ENCODE data around the gene COL23A1.

The COL23A1 gene

DNA sequence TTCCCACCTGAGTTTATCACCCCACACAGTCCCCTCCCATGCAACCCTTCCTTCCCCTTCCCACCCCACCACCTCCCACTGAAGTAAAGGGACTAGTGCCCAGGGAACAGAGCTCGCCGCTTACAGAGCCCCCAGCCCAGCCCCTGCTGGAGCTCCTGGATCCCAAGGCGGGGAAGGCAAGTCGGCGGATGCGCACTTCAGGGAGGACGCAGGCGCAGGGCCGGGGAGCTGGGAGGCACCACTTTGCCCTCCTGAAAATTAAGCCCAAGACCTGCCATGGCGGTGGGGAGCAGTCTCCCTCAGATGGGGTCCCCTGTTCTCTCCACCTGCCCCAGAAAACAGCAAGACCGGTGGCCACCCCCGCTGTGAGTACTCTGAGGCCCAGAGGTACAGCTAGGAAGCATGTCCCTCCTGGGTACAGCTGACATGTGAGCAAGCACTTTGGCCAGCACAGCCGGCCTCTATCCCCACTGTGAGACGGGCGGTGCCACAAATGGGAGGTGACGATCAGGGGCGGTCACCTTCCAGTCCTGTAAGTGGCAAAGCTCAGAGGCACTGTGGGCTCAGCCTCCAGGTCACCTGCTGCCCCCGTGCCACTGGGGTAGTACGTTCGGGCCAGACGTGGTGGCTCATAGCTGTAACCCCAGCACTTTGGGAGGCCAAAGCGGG lies 45.9 kb downstream of the COL23A1 start:
- Histone ChIP-seq H3K9ac (ENCODE audit: low read depth, low read length) (no peak overlapping the region), H3K4me1 (ENCODE audit: control insufficient read depth, insufficient read depth, low read length) (peaks cover 5% of the 10 kb centered on the region; the same call in 1 of the 2 replicates), H3K9me3 (ENCODE audit: control insufficient read depth, insufficient read depth, low read length) (no peaks in the 10 kb centered on the region), H3K27me3 (ENCODE audit: control insufficient read depth, insufficient read depth, low read length) (no peaks in the 10 kb centered on the region), H3K4me3 (ENCODE audit: low read depth, low read length) (no peak overlapping the region), H3K27ac (ENCODE audit: low read depth, low read length) (no peak overlapping the region), H3K36me3 (ENCODE audit: control insufficient read depth, insufficient read depth, low read length) (no peaks in the 10 kb centered on the region)

DNA sequence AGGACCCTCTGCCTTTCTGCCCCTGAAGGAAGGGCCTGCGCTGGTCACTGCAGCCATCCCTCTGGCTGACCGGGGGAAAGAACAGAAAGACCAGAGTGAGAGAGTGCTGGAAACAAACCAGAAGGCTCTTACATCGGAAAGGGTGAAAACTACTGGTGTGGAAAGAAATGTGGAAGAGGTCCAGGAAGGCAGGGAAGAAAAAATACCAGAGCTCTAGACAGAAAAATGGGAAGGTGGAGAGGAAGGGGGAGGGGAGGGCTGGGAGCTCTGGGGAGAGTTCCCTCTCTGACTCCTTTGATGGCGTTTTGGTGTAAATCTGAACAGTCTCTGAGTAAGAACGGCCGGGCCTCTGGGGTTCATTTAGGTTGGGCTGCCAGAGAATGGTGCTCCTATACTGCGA lies 47.7 kb downstream of the COL23A1 start:
- Histone ChIP-seq H3K9ac (ENCODE audit: low read depth, low read length) (no peak overlapping the region), H3K4me3 (ENCODE audit: low read depth, low read length) (no peak overlapping the region), H3K36me3 (ENCODE audit: control insufficient read depth, insufficient read depth, low read length) (no peaks in the 10 kb centered on the region), H3K27ac (ENCODE audit: low read depth, low read length) (no peak overlapping the region), H3K27me3 (ENCODE audit: control insufficient read depth, insufficient read depth, low read length) (no peaks in the 10 kb centered on the region), H3K9me3 (ENCODE audit: control insufficient read depth, insufficient read depth, low read length) (no peaks in the 10 kb centered on the region), H3K4me1 (ENCODE audit: control insufficient read depth, insufficient read depth, low read length) (peaks cover 8% of the 10 kb centered on the region; the same call in 1 of the 2 replicates)

DNA sequence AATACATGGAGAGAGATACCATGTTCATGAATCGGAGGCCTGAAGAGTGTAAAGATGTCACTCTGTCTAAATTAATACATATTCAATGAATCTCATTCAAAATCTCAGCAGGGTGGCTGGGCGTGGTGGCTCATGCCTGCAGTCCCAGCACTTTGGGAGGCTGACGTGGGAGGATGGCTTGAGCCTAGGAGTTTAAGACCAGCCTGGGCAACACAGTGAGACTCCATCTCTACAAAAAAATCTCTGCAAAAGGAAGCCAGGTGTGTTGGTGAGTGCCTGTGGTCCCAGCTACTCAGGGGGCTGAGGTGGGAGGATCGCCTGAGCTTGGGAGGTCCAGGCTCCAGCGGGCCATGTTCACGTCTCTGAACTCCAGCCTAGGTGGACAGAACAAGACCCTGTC lies 49.7 kb downstream of the COL23A1 start:
- Histone ChIP-seq H3K27me3 (ENCODE audit: control insufficient read depth, insufficient read depth, low read length) (no peaks in the 10 kb centered on the region), H3K9ac (ENCODE audit: low read depth, low read length) (no peak overlapping the region), H3K4me3 (ENCODE audit: low read depth, low read length) (no peak overlapping the region), H3K9me3 (ENCODE audit: control insufficient read depth, insufficient read depth, low read length) (no peaks in the 10 kb centered on the region), H3K36me3 (ENCODE audit: control insufficient read depth, insufficient read depth, low read length) (no peaks in the 10 kb centered on the region), H3K27ac (ENCODE audit: low read depth, low read length) (no peak overlapping the region), H3K4me1 (ENCODE audit: control insufficient read depth, insufficient read depth, low read length) (peaks cover 7% of the 10 kb centered on the region; the same call in 1 of the 2 replicates)

DNA sequence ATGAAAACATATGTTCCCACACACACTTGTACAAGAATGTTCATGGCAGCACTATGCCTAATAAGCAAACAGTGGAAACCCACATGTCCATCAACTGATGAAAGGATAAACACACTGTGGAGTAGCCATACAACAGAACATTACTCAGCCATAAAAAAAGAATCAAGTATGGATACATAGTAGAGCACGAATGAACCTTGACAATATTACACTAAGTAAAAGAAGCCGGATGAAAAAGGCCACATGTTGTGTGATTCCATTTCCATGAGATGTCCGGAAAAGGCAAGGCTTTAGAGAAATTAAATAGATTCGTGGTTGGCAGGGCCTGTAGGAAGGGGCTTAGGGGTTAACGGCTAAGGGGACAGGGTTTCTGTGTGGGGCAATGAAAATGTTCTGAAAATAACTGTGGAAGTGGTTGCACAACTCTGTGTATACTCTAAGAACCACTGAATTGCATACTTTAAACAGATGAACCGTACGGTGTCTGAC lies 51.4 kb downstream of the COL23A1 start:
- 0 out of 2 replicates have a peak, but pooled peaks cover 3% of the 10 kb centered on the region for H3K4me1 ChIP-seq (ENCODE audit: control insufficient read depth, insufficient read depth, low read length)
- H3K27me3 ChIP-seq (ENCODE audit: control insufficient read depth, insufficient read depth, low read length): no peaks in the 10 kb centered on the region
- H3K9ac ChIP-seq (ENCODE audit: low read depth, low read length): no peak overlapping the region
- H3K4me3 ChIP-seq (ENCODE audit: low read depth, low read length): no peak overlapping the region
- H3K27ac ChIP-seq (ENCODE audit: low read depth, low read length): no peak overlapping the region
- no peaks in the 10 kb centered on the region for H3K9me3 ChIP-seq (ENCODE audit: control insufficient read depth, insufficient read depth, low read length)
- H3K36me3 ChIP-seq (ENCODE audit: control insufficient read depth, insufficient read depth, low read length): no peaks in the 10 kb centered on the region

DNA sequence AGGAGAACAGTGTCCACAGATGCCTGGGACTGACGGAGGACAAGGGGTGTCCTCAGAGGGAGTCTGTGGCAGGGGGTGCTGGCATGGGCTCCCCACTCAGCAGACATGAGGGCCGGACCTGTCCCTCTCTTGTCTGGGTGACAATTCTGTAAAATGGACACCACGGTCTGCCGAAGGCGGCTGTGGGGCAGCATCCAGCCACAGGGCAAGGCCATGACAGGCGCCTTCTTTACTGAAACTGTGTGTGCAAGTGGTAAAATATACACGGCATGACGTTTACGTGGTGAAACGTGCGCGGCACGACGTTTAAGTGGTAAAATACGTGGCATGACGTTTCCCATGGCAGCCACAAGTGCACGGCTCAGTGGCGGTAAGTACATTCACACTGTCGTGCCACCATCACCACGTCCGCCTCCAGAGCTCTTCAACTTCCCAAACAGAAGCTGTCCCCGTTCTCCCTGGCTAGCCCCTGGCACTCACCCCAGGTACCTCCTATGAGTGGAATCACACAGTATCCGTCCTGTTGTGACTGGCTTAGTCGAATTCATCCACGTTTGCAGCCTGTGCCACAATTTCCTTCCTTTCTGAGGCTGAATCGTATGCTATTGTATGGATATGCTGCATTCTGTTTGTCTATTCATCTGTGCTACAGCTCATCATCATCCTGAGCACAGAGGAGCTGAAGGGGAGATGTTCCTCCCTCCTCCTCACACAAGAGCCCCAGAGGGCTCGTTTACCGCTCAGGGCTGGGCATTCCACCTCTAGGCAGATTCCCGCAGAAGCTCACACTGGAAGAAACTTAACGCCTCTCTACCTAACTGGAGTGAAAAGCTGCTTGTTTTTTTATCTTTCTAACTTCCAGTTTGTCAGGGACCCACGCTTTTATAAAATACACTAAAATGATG lies 52.5 kb downstream of the COL23A1 start:
- Histone ChIP-seq H3K9me3 (ENCODE audit: control insufficient read depth, insufficient read depth, low read length) (no peaks in the 10 kb centered on the region), H3K36me3 (ENCODE audit: control insufficient read depth, insufficient read depth, low read length) (no peaks in the 10 kb centered on the region), H3K27ac (ENCODE audit: low read depth, low read length) (no peak overlapping the region), H3K4me3 (ENCODE audit: low read depth, low read length) (no peak overlapping the region), H3K4me1 (ENCODE audit: control insufficient read depth, insufficient read depth, low read length) (0 out of 2 replicates have a peak, but pooled peaks cover 3% of the 10 kb centered on the region), H3K27me3 (ENCODE audit: control insufficient read depth, insufficient read depth, low read length) (no peaks in the 10 kb centered on the region), H3K9ac (ENCODE audit: low read depth, low read length) (no peak overlapping the region)

DNA sequence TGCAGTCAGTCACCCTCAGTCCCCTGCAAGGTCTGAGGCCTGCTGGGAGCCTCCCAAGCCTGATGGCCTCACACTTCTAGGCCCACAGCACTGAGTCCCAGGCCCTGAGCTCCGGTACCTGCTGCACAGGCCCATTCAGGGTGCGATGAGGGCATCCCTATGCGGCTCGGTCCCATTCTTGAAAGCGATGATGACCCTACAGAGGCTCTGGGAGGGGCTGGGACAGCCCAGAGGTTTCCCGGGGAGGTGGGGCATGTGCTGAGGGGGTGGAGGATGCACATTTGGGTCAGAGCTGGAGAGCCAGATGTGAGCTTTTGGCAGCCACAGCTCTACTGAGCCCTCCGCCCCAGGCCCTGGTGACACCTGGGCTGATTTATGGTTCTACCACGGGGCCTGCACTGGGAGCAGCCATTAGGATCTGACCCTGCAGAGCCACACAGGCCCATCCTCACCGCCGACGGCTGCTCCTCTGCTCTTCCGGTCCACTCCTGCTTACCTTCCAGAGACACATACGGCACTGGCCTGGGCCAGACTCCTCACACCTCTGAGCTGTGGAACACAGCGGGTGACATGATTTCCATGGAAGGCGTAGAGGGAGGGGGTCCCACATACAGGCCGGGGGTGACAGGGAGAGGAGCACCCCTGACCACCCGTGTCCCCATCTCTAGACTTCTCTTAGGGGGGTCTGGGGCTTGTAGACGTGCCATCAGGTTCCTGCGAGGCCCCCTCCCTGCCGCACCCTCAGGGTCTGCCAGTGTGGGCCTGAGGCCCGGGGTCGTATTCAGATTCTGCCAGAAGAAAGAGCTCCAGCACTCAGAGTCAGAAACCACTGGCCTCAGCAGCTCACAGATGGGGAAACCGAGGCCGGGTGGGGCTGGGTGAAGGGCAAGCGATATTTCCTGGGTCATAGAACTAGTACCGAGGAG lies 53.4 kb downstream of the COL23A1 start:
- Histone ChIP-seq H3K27me3 (ENCODE audit: control insufficient read depth, insufficient read depth, low read length) (no peaks in the 10 kb centered on the region), H3K4me3 (ENCODE audit: low read depth, low read length) (no peak overlapping the region), H3K27ac (ENCODE audit: low read depth, low read length) (no peak overlapping the region), H3K4me1 (ENCODE audit: control insufficient read depth, insufficient read depth, low read length) (0 out of 2 replicates have a peak, but pooled peaks cover 3% of the 10 kb centered on the region), H3K36me3 (ENCODE audit: control insufficient read depth, insufficient read depth, low read length) (no peaks in the 10 kb centered on the region), H3K9ac (ENCODE audit: low read depth, low read length) (no peak overlapping the region), H3K9me3 (ENCODE audit: control insufficient read depth, insufficient read depth, low read length) (no peaks in the 10 kb centered on the region)

DNA sequence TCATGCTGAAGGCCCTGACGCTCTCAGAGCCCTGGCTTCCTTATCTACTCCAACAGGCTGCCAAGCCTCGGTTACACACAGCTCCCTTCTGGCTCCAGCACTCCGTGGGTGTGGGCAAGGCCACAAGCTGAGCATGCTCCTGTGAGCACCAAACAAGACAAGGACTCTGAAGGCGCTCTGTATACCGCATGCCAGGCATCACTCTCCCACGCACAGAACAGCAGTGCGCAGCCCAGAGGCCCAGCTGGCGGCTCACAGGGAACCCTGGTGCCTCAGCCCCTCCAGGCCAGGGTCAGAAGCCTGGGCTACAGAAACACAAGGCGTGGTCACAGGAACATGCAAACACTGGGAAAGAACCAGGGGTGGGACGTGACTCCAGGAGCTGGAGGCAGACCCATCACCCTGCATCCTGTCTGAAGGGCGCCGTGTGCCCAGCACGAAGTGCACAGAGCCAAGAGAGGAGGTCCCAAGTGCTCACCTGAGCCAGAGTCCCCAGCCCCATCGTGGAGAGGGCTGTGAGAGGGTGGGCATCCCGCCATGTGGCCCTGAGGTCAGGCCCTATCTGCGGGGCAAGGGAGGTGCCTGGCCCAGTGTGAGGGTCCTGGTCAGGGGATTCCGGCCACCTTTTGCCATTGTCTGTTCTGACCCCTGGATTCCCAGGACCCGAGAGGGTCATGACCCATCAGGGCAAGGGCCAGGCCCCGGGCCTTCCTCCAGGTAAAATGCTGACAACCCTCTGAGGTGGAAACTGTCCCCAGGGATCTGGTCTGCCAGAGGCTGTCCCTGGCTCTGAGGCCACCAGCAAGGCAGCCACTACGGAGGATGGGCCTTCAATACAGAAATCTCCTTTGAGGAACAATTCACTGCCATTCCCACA lies 54.7 kb downstream of the COL23A1 start:
- H3K27me3 ChIP-seq (ENCODE audit: control insufficient read depth, insufficient read depth, low read length): no peaks in the 10 kb centered on the region
- no peak overlapping the region for H3K9ac ChIP-seq (ENCODE audit: low read depth, low read length)
- no peaks in the 10 kb centered on the region for H3K36me3 ChIP-seq (ENCODE audit: control insufficient read depth, insufficient read depth, low read length)
- H3K27ac ChIP-seq (ENCODE audit: low read depth, low read length): no peak overlapping the region
- no peak overlapping the region for H3K4me3 ChIP-seq (ENCODE audit: low read depth, low read length)
- no peaks in the 10 kb centered on the region for H3K9me3 ChIP-seq (ENCODE audit: control insufficient read depth, insufficient read depth, low read length)
- 0 out of 2 replicates have a peak, but pooled peaks cover 3% of the 10 kb centered on the region for H3K4me1 ChIP-seq (ENCODE audit: control insufficient read depth, insufficient read depth, low read length)

DNA sequence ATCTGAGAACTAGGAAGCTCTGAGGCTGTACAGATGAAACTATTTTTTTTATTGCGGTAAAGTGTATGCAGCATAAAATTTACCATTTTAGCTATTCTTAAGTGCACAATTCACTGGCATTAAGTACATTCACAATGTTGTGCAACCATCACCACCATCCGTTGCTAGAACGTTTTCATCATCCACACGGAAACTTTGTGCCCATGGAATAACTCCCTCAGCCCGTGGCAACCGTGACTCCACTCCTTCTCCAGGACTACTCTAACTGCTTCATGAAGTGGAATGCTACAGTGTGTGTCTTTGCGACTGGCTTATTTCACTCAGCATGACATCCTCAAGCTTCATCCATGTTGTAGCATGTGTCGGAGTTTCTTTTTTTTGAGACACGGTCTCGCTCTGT lies 57.1 kb downstream of the COL23A1 start:
- Histone ChIP-seq H3K4me1 (ENCODE audit: control insufficient read depth, insufficient read depth, low read length) (0 out of 2 replicates have a peak, but pooled peaks cover 3% of the 10 kb centered on the region), H3K9me3 (ENCODE audit: control insufficient read depth, insufficient read depth, low read length) (no peaks in the 10 kb centered on the region), H3K9ac (ENCODE audit: low read depth, low read length) (no peak overlapping the region), H3K4me3 (ENCODE audit: low read depth, low read length) (no peak overlapping the region), H3K27me3 (ENCODE audit: control insufficient read depth, insufficient read depth, low read length) (no peaks in the 10 kb centered on the region), H3K36me3 (ENCODE audit: control insufficient read depth, insufficient read depth, low read length) (no peaks in the 10 kb centered on the region), H3K27ac (ENCODE audit: low read depth, low read length) (no peak overlapping the region)

DNA sequence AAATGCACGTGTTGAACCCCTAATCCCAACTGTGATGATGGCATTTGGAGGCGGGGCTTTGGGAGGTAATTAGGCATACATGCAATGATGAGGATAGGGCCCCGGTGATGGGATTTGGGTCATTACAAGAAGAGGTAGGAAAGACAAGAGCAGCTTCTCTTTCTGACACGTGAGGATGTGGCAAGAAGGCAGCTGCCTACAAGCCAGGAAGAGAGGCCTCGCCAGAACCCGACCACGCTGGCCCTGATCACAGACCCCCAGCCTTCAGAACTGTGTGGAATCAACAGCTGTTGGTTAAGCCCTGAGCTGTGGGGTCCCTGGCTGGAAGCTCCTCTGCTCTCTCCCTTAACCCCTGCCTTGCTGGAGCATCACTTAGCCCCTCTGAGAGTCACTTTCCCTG lies 57.5 kb downstream of the COL23A1 start:
- Histone ChIP-seq H3K27ac (ENCODE audit: low read depth, low read length) (no peak overlapping the region), H3K4me3 (ENCODE audit: low read depth, low read length) (no peak overlapping the region), H3K9me3 (ENCODE audit: control insufficient read depth, insufficient read depth, low read length) (no peaks in the 10 kb centered on the region), H3K36me3 (ENCODE audit: control insufficient read depth, insufficient read depth, low read length) (no peaks in the 10 kb centered on the region), H3K9ac (ENCODE audit: low read depth, low read length) (no peak overlapping the region), H3K27me3 (ENCODE audit: control insufficient read depth, insufficient read depth, low read length) (no peaks in the 10 kb centered on the region), H3K4me1 (ENCODE audit: control insufficient read depth, insufficient read depth, low read length) (no peaks in the 10 kb centered on the region)

DNA sequence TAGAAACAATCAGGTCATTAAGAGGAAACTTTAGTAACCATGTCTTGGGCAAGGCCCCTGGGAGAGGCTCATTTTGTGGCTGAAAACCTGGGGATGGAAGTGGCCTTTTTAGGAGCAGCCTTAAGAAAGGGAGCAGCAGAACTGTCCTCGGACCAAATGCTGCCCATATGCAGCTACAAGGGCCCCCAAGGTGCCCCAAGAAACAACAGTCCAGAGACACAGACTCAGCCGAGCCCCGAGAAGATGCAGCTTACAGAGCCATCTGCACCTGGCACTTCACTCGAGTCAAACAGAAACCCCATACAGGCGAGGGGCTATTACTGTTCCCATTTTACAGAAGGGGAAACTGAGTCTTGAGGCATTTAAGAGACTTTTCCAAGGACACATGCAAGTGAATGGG lies 58.0 kb downstream of the COL23A1 start:
- Histone ChIP-seq H3K9me3 (ENCODE audit: control insufficient read depth, insufficient read depth, low read length) (no peaks in the 10 kb centered on the region), H3K4me1 (ENCODE audit: control insufficient read depth, insufficient read depth, low read length) (no peaks in the 10 kb centered on the region), H3K9ac (ENCODE audit: low read depth, low read length) (no peak overlapping the region), H3K27ac (ENCODE audit: low read depth, low read length) (no peak overlapping the region), H3K27me3 (ENCODE audit: control insufficient read depth, insufficient read depth, low read length) (no peaks in the 10 kb centered on the region), H3K36me3 (ENCODE audit: control insufficient read depth, insufficient read depth, low read length) (no peaks in the 10 kb centered on the region), H3K4me3 (ENCODE audit: low read depth, low read length) (no peak overlapping the region)

All from HUES48 (cell line).